HG02973 (cell line): ENCODE measurements around the gene UBE2G2.
A peak's percentile ranks its signal among the peaks of the same experiment; 100 is the strongest.

Experiments used
- ATAC-seq: cut with Tn5 transposase; IDR thresholded peaks from one replicate; pipeline ENCODE4 v1.9.1; 2021; ENCODE audit warnings: moderate library complexity; ENCODE audit not compliant: unreplicated experiment

Gene UBE2G2

GRCh38 chr21:44801468-44802395, at the start of gene UBE2G2:
Gene UBE2G2 (minus strand): TSS chr21:44801820. CDS start chr21:44801748, 72 bp downstream.
- ATAC-seq: peak; percentile 65

- ATAC-seq: no peak
These were observed 49.5 kb upstream of the UBE2G2 start for GRCh38 chr21:44850905-44851657.

DNA sequence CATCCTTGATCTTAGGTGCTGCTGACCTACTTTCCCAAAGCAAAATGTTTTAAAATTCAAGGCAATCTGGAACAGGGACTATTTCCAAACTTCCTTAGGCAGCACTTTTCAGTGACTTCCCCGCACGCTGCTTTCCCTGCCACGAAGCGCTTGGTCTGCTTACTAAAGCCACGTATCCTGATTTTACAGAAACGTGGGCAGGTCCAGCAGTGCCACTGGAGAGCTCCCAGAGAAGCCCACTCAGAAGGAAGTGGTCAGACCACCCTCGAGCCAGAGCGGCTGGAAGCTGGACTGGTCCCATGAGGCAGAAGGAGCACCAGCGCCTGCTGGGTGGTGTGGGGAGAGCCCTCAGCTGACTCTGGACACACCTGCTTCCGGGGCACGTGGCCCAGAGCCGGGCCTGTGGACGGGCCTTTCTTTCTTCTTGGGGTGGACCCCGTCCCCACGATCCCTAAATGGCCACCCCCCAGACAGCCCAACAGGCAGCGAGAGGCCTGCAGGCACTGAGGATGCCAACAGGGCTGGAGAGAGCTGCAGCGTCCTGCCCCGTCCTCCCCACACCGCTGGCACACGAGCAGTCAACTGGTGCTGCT, 48.7 kb upstream of the UBE2G2 start:
- ATAC-seq: no peak

- ATAC-seq: no peak
These were observed 48.1 kb upstream of the UBE2G2 start for GRCh38 chr21:44849616-44850130.

GRCh38 chr21:44848821-44849521, 47.4 kb upstream of the UBE2G2 start:
- ATAC-seq: no peak

DNA sequence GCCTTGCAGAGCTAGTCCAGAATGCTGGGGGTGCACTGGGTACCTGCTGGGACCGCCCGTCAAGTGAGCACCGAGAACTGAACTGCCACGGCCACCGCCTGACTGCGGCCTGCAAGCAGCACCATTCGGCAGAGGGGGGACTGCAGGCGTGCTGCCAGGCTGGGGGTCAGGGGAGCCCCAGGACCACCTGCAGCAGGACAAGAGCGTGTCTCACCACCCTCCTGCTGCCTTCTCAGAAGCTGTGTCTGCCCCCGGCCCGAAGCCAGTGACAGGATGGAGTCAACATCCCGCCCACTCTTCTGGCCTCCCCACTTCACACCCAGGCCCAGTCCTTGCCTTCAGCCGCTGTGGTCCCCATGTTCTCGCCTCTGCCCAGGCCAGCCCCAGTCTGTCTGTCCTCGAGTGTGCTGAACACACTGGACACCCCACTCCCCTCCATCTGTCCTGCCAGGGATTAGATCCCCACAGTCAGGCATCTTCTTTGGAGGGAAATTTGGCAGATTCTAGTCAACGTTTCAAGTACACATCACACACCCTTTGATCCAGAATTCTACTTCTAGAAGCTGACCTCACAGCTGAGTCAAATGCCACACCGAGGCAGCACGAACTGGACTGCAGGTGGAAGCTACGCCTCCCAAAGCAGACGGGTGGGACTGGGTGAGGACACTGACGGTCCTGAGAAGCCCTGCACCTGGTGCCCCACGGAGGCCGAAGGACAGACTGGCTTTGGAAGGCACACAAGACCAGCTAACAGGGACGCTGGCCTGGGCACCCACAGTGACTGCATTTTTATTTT, 45.8 kb upstream of the UBE2G2 start:
- ATAC-seq: no peak

GRCh38 chr21:44846485-44847260, 45.1 kb upstream of the UBE2G2 start:
- no peak for ATAC-seq

GRCh38 chr21:44846224-44846484, 44.5 kb upstream of the UBE2G2 start:
- ATAC-seq: no peak

DNA sequence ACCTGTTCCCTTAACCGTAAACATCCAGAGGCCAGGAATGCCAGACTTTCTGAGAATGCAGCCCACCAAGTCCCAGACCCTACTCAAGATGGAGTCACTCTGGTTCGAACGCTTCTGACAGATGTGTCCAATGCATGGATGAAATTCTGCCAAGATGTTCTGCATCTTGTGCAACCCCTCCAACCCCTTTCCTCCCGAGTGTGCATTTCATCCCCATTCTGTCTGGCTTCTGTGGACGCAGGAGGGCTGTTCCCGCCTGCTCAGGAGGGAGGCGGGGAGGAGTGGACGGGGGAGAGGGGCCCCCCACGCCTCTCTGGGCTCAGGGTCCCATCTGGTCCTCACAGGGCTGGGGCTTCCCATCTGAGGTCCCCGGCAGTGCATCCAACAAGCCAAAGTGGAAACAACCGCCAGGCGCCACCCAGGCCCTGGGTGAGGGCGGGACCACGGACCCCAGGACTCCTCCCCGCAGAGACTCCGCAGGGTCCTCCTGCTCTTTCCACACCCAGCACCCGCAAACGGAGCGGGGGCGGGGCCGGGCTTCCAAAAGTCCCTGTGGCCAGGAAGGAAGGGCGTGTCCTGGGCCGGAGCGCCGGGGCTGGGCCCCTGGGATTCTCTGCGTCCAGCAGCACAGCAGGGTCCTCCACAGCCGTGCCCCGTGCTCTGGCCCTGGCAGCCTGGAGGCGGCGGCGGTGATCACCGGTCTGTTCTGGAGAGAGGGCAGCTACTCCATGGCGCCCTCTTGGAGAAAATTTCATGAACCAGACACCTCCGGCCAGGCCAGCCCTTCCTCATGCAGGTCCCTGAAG, 44.0 kb upstream of the UBE2G2 start:
- no peak for ATAC-seq

DNA sequence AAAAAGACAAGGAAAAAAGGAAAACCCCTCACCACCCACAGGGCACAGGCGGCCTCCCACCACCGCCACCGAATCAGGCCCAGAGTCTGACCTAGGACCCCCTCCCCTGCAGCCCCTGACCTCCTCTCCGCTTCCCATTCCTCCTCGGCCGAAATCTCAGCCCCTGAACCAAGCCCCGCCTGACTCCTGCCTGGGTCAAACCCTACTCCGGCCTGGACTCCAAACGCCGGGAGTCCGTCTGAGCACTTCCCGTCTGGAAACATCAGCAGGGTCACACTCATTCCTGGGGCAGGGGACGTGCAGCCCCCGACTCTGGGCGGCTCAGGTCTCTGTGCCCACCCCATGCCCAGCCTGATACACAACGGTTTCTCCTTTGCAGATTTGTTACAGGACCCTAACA, 42.6 kb upstream of the UBE2G2 start:
- no peak for ATAC-seq

- no peak for ATAC-seq
These were observed 41.3 kb upstream of the UBE2G2 start for GRCh38 chr21:44842721-44843445.

- ATAC-seq: no peak
These were observed 40.5 kb upstream of the UBE2G2 start for GRCh38 chr21:44842087-44842486.

DNA sequence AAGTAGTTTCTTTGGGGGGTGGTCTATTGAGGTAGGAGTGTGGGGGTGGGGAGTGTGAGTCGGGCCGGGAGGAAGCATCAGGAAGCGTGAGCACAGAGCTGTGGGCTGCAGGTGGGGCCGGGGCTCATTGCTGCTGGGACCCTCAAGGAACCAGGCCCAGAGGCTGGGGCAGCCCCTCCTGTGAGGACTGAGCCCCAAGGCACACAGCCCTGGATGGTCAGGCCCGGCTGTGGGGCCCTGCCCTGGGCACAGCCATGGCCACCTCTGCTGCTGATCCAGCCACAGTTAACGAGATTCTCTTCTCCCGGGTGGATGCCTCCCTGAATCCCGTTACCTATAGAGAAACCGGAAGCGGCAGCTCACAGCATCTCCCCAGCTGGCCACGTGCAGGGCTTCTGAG, 39.2 kb upstream of the UBE2G2 start:
- ATAC-seq: no peak

DNA sequence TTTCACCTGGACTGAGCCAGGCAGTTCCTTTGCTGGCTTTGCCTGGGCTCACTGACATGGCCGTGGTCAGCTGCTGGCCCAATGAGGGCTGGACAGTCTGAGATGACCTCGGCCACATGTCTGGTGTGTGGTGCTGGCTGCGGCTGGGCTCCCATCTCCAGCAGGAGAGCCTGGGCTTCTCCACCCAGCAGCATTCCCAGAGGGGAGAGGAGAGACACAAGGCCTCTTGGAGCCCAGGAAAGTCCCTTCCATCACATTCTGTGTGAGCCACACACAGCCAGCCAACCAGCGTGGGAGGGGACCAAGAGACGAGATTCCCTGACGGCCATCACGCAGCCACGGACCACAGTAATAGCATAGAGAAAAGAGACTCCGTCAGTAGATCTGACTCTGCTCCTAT, 37.3 kb upstream of the UBE2G2 start:
- no peak for ATAC-seq

DNA sequence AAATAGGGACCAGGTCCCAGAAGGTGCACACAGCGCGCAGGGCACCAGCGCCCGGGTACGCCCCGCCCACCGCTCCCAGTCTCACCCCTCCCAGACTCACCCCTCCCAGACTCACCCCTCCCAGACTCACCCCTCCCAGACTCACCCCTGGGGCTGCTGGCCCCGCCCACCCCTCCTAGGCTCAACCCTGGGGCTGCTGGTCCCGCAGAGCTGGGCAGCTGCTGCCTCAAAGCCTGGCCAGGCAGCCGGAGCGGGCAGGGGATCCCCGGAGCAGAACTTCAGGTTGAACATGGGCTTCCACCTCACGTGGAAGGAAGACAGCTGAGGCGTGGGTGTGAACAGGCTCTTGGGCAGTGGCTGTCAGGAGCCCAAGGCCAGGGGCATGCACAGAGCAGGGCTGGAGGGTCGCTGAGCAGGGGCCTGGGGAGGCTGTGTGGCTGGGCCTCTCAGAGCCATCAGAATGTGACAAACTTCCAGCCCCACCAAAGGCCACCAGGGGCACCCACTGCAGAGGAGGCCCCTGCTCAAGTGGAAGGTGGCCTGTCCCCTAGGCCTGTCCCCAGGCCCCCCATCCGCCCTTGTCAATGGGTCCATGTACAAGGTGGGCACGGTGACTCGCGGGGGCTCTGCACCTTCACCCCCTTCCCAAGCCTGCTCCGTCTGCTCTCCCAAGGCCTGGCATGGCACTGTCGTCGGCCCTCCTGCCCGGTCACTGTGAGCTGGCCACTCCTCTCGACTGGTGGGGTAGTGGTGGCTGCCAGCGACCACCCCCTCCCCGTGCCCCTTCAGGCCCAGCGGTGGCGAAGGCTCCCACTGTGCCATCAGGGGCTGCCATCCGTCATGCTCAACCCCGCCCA, 36.6 kb upstream of the UBE2G2 start:
- ATAC-seq: no peak

GRCh38 chr21:44837537-44837936, 35.9 kb upstream of the UBE2G2 start:
- no peak for ATAC-seq
